Mammary epithelial cell (primary cell): Measurements from ENCODE around the gene BCAS3.

Source experiments
- CTCF ChIP-seq, 2 donors: IDR thresholded peaks in 1 of 2; conservative IDR thresholded peaks in 1 of 2; 2 replicates each; pipeline ENCODE4 v1.5.1; 2011 to 2012; ENCODE audit warnings: inconsistent platforms in 2 of 2, low read length in 2 of 2, mild to moderate bottlenecking in 2 of 2, control low read depth in 1 of 2, low read depth in 1 of 2; ENCODE audit not compliant: insufficient read depth in 1 of 2; ENCODE audit errors: extremely low read depth in 1 of 2
- EZH2 ChIP-seq: IDR thresholded peaks from 2 replicates; pipeline ENCODE4 v1.6.1; 2012; ENCODE audit warnings: low read length, inconsistent platforms, borderline replicate concordance

GRCh38 chr17:61157246-61157886 lies 479.7 kb downstream of the BCAS3 start:
- TF ChIP-seq CTCF (conservative IDR thresholded peaks at IDR 0.05 in 1 of 2, IDR thresholded peaks at IDR 0.05 in 1 of 2; ENCODE audit: extremely low read depth in 1 of 2, insufficient read depth in 1 of 2, low read depth in 1 of 2, low read length in 2 of 2) (no peak), EZH2 (no peak)
